Measurements from ENCODE around the gene RAX2.
"Not testable (repeated sequence)": the region's sequence is repeated elsewhere in the genome, so short reads cannot be mapped to it uniquely, and the experiment has no call there.

Gene RAX2

GRCh38 chr19:3776479-3777040, 4.5 kb upstream of the RAX2 start:
- no peak for DNase-seq

GRCh38 chr19:3775831-3776230, 3.8 kb upstream of the RAX2 start:
- DNase-seq = no peak

GRCh38 chr19:3775374-3775711, 3.3 kb upstream of the RAX2 start:
- DNase-seq = no peak

- DNase-seq = no peak
These were observed 2.8 kb upstream of the RAX2 start for GRCh38 chr19:3774621-3775373.

- DNase-seq = no peak
These were observed 1.9 kb upstream of the RAX2 start for GRCh38 chr19:3773814-3774515.

GRCh38 chr19:3771000-3771905, 775 bp downstream of the RAX2 start:
- DNase-seq = no peak

GRCh38 chr19:3770136-3770999, 1.7 kb downstream of the RAX2 start:
- no peak for DNase-seq

- no peak for DNase-seq
These were observed 2.5 kb downstream of the RAX2 start for GRCh38 chr19:3769494-3769893.

GRCh38 chr19:3768748-3769099, 3.3 kb downstream of the RAX2 start:
- DNase-seq = no peak

GRCh38 chr19:3768015-3768747, 3.8 kb downstream of the RAX2 start:
- no peak for DNase-seq

- DNase-seq = no peak
These were observed 5.0 kb downstream of the RAX2 start for GRCh38 chr19:3767050-3767449.

- DNase-seq = no peak
These were observed 5.5 kb downstream of the RAX2 start for GRCh38 chr19:3766520-3766919.

GRCh38 chr19:3765757-3766156, 6.3 kb downstream of the RAX2 start:
- not testable (repeated sequence) for DNase-seq

GRCh38 chr19:3765121-3765520, 6.9 kb downstream of the RAX2 start:
- no peak for DNase-seq

- DNase-seq = peak; percentile 98
These were observed 9.2 kb downstream of the RAX2 start, which contains the start of gene MRPL54 for GRCh38 chr19:3762501-3763459. MRPL54 (plus strand) TSS chr19:3762682; CDS start chr19:3762701, 19 bp downstream.

GRCh38 chr19:3762130-3762473, 9.9 kb downstream of the RAX2 start:
- no peak for DNase-seq

GRCh38 chr19:3761382-3762129, 10.5 kb downstream of the RAX2 start, which contains the start of gene APBA3:
APBA3 (minus strand) TSS chr19:3761692; CDS start chr19:3760264, 1,428 bp downstream.
- DNase-seq = peak; percentile 91

- no peak for DNase-seq
These were observed 11.1 kb downstream of the RAX2 start for GRCh38 chr19:3760871-3761361.

All from activated gamma-delta T cell (primary cell).